ENCODE data around the gene MT1B.

- TF ChIP-seq POLR2A (IDR thresholded peaks at IDR 0.05), result no peak
- TF ChIP-seq, protein P1, sequence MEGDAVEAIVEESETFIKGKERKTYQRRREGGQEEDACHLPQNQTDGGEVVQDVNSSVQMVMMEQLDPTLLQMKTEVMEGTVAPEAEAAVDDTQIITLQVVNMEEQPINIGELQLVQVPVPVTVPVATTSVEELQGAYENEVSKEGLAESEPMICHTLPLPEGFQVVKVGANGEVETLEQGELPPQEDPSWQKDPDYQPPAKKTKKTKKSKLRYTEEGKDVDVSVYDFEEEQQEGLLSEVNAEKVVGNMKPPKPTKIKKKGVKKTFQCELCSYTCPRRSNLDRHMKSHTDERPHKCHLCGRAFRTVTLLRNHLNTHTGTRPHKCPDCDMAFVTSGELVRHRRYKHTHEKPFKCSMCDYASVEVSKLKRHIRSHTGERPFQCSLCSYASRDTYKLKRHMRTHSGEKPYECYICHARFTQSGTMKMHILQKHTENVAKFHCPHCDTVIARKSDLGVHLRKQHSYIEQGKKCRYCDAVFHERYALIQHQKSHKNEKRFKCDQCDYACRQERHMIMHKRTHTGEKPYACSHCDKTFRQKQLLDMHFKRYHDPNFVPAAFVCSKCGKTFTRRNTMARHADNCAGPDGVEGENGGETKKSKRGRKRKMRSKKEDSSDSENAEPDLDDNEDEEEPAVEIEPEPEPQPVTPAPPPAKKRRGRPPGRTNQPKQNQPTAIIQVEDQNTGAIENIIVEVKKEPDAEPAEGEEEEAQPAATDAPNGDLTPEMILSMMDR (IDR thresholded peaks at IDR 0.05), result no peak
Observed at GRCh38 chr16:56690420-56691122, 38.9 kb downstream of the MT1B start.

Measured in heart left ventricle (tissue), 13 donors.